Transverse colon (tissue), 3 donors: Measurements from ENCODE around the gene PTPRG.

Source experiments
- EP300 ChIP-seq: sonication (generic); formaldehyde crosslinking; IDR thresholded peaks from one replicate; pipeline ENCODE4 v1.6.1; 2017; ENCODE audit warnings: antibody characterized with exemption, low read depth
- POLR2AphosphoS5 ChIP-seq, 3 donors: sonication (generic); formaldehyde crosslinking; IDR thresholded peaks; one replicate each; pipeline ENCODE4 v1.6.1; 2016; ENCODE audit warnings: antibody characterized with exemption in 3 of 3

DNA sequence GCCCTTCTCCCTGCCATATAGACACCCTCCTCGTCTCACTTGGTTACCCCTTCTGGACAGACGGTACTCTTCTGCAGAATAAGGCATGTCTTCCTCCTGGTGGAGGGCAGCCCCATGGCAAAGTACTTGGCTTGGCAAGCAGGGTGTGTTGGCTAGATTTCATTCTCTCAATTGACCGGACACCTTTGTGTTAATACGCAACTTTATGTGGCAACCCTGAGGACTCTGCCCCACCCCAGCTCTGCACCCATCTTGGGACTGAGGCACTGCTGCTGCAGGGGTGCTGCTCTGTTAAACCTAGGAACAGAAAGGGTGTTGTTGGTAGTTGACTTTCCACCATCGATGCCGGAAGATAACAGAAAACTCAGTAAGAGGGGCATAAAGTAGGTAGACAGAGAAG lies 55.2 kb downstream of the PTPRG start:
- no peak for TF ChIP-seq EP300
- TF ChIP-seq POLR2AphosphoS5 (IDR thresholded peaks at IDR 0.05) = no peak
